HuH-7.5 (cell line): Measurements from ENCODE around the gene GAS2.
A peak's percentile ranks its signal among the peaks of the same experiment; 100 is the strongest.

Source experiments
- DNase-seq: peaks from one replicate; pipeline ENCODE4 v3.0.0; 2011; ENCODE audit warnings: low spot score

GAS2 gene

GRCh38 chr11:22787551-22788162, 121.2 kb downstream of the GAS2 start:
- peak; percentile 9 for DNase-seq

DNA sequence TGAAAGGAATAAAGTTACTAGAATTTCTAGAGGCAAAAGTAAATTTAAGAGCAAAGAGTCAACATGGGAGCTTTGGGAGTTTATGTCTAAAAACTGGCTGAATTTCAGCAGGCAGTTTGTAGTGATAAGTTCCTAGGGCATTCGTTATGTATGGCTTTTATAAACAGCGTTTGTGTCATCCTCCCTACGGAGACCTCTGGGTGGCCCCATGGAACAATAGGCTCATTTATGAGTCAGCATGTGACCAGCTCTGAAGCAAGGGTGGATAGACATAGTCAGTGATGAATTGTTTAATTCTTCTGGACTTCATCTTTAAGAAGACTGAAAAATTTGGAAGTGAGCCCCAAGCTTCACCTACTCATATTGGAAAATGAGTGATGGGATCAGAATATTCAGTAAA, 126.1 kb downstream of the GAS2 start:
- DNase-seq: no peak

GRCh38 chr11:22795914-22796313, 129.5 kb downstream of the GAS2 start:
- DNase-seq: no peak

DNA sequence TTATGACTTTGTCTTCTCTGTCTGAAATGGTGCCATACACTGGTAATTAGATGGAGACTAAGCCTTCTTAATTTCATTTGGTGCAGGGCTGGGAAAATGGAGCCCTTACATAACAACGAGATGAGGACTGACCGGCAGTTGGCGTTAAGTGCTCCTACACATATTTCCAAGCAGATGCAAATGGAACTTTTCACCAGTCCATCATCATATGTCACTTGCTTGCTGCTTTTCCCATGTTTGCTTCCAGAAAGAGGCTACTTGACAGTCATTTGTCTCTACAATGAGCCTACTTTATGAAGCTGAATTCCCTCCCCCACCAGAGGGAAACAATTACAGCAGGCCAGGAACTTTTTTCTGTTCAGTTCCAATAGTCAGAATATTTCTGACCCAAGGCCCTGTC, 130.6 kb downstream of the GAS2 start:
- DNase-seq: no peak

- DNase-seq: no peak
These were observed 132.5 kb downstream of the GAS2 start for GRCh38 chr11:22798901-22799300.

DNA sequence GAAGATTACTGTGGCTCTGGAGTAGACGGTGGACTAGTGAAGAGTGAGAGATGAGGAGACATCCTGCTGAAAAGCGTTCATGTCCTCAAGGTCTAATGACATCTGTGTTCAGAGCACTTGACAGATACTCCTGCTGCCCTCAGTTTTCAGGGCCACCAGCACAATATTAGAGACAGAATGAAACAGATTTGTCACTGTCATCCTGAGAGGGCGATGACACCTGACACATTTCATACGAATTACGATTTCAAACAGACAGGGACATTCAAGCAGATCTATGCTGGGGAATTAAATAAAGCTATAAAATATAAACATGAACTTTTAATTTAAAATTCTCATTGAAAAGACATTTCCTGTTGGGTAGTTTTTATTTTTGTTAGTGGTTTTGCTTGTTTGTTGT, 134.1 kb downstream of the GAS2 start:
- no peak for DNase-seq

GRCh38 chr11:22802861-22803260, 136.4 kb downstream of the GAS2 start:
- no peak for DNase-seq

GRCh38 chr11:22807391-22807790, 141.0 kb downstream of the GAS2 start:
- no peak for DNase-seq

GRCh38 chr11:22807855-22808570, 141.6 kb downstream of the GAS2 start:
- DNase-seq: no peak

GRCh38 chr11:22808571-22809197, 142.3 kb downstream of the GAS2 start:
- DNase-seq: no peak

GRCh38 chr11:22809893-22810292, 143.5 kb downstream of the GAS2 start:
- no peak for DNase-seq

GRCh38 chr11:22822203-22822602, 155.8 kb downstream of the GAS2 start:
- DNase-seq: no peak

- no peak for DNase-seq
These were observed 162.0 kb downstream of the GAS2 start for GRCh38 chr11:22828373-22828772.

DNA sequence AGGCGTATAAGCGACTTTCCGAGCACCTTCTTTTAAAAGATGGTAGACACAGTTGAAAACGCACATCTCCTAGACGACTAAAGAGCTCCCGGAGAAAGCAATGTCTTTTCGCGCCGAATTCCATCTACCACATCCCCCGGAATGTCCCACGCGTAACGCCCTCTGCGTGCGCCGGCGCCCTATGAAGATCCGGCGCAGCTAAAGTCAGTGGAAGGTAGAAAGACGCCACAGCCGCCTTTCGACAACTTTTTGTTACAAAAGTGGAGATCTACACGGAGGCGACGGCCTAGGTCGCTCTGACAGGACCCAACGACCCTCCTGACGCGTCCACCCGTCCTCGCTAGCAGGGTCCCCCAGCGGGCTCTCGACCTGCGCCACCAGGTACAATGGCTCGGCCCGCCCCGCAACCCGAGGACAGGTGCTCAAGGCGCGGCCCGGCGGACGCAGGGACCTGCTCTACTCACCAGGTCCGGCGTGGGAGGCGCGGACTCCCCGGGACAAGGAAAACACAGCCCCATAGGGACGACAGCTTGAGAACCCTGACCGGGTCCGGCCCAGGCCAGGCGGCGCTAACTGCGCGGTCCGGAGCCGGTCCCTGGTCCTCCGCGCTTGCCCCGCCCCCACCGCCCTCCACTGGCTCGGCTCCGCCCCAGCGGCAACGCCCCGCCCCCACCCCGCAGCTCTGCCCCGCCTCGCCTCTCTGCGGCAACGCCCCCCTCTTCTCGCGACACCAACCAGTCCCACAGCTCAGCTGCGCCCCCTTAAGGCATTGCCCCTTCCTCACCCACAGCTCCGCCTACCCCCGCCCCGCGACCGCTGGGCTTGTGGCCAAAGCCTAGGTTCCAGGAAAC, 163.0 kb downstream of the GAS2 start, which contains the start of gene SVIP:
Gene SVIP, minus strand, starts transcription at position 571 of the 851 bp plus-strand sequence. Its CDS starts 53 bp downstream, at position 518.
- DNase-seq: peak; percentile 29

DNA sequence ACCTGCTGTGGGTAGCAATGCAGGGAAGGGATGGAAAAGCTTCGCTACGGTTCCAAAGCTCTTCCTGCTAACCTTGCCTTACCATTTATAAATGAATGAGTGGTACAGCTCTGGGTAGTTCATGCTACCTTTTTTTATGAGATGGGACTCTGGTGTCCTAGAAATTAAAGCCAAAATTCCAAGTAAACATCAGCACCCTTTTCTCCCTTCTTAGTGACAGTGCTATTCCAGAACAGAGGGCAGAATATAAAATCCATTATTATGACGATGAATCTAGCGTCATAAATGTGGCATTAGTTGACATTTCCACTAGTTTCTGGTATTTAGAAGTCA, 163.6 kb downstream of the GAS2 start:
- DNase-seq: no peak

- peak; percentile 6 for DNase-seq
These were observed 166.1 kb downstream of the GAS2 start for GRCh38 chr11:22832315-22833015.

GRCh38 chr11:22846726-22847125, 180.3 kb downstream of the GAS2 start:
- no peak for DNase-seq

DNA sequence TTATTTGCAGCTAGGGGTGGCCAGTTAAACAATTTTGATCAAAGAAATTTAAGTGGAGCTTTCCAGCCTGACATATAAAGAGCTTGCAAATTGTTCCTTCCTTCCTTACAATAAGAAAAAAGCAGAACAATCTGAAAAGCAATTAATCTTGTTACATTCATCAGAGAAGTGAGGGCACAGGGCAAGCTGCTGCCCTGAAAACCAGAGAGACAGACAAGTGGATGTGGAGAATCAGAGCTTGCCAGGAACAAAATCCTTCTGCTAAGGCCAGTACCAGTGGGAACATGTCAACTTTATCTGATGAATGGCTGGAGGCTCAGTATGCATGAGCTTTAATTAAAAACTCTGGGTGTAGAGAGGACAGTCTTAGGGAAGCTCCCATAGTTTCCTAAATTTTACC, 185.1 kb downstream of the GAS2 start:
- no peak for DNase-seq

GRCh38 chr11:22859756-22860155, 193.3 kb downstream of the GAS2 start:
- DNase-seq: no peak

DNA sequence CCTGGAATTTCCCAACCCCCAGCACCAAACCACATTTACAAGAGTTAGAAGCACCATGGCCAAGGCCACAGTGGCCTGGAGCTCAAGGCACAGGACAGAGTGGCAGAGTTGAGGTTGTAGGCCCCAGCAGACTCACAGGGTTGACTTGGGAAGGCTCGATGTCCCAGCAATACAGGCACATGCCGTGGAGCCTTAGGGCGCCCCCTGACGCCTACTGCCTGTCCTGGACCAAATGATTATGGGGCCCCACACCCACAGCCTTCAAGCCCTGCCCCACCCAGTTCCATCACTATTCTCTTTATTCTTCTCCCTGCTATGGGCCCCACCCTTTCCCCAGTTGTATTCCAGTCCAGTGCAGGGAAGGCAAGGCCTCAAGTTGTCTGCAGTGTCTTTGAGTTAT, 193.8 kb downstream of the GAS2 start, which contains the start of gene CCDC179:
Gene CCDC179, minus strand, starts transcription at position 234 of the 400 bp plus-strand sequence. Its CDS starts 53 bp downstream, at position 181.
- DNase-seq: no peak
